ENCODE results near the gene DSG4.

The DSG4 gene

DNA sequence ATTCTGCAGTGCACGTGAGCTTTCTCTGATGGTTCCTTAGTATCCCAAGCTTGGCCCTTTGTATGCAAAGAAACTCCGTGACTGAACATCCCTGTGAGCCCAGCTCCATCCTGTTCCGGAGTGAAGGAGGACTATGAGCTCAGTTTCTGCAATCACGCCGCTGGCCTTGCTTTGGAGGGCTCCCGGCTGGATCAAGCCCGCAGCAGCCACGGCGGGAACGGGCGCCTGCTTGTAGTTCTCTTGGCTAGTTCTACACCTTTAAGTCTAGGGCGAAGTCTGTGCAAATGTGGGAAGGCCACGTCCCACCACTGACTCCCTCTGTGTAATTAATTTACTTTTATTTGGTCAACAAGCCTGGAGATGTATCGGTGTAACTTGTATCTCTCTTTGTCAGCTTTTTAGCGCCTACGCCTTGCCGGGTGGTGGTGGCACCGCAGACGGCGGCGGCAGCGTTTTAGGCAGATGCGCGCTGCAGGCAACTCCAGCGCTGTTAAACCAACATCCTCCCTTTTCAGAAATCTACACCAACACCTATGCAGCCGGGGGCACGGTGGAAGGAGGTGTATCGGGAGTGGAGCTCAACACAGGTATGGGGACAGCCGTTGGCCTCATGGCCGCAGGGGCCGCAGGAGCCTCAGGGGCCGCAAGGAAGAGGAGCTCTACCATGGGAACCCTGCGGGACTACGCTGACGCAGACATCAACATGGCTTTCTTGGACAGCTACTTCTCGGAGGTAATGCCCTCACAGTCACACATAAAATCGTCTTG, 34.3 kb downstream of the DSG4 start:
- no peak overlapping the region for H3K4me3 ChIP-seq (ENCODE audit: low read depth, low read length)
- TF ChIP-seq, protein P1, sequence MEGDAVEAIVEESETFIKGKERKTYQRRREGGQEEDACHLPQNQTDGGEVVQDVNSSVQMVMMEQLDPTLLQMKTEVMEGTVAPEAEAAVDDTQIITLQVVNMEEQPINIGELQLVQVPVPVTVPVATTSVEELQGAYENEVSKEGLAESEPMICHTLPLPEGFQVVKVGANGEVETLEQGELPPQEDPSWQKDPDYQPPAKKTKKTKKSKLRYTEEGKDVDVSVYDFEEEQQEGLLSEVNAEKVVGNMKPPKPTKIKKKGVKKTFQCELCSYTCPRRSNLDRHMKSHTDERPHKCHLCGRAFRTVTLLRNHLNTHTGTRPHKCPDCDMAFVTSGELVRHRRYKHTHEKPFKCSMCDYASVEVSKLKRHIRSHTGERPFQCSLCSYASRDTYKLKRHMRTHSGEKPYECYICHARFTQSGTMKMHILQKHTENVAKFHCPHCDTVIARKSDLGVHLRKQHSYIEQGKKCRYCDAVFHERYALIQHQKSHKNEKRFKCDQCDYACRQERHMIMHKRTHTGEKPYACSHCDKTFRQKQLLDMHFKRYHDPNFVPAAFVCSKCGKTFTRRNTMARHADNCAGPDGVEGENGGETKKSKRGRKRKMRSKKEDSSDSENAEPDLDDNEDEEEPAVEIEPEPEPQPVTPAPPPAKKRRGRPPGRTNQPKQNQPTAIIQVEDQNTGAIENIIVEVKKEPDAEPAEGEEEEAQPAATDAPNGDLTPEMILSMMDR (IDR thresholded peaks at IDR 0.05; ENCODE audit: low read depth, low read length): no peak

DNA sequence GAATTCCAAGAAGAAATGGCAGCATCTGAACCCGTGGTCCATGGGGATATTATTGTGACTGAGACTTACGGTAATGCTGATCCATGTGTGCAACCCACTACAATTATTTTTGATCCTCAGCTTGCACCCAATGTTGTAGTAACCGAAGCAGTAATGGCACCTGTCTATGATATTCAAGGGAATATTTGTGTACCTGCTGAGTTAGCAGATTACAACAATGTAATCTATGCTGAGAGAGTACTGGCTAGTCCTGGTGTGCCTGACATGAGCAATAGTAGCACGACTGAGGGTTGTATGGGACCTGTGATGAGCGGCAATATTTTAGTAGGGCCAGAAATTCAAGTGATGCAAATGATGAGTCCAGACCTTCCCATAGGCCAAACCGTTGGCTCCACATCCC, 36.6 kb downstream of the DSG4 start:
- TF ChIP-seq, protein P1 (IDR thresholded peaks at IDR 0.05; ENCODE audit: low read depth, low read length): no peak
- no peak overlapping the region for H3K4me3 ChIP-seq (ENCODE audit: low read depth, low read length)

DNA sequence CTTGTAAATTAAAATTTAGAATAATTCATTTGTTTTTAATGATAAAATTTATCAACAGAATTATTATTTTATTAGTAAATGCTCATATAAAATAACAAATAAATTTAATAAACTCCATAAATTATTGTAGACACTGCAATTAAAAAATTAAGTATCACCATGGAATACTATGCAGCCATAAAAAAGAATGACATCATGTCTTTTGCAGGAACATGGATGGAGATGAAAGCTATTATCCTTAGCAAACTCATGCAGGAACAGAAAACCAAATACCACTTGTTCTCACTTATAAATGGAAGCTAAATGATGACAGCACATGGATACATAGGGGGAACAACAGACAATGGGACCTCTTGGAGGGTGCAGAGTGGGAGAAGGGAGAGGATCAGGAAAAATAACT, 41.3 kb downstream of the DSG4 start:
- no peak overlapping the region for H3K4me3 ChIP-seq (ENCODE audit: low read depth, low read length)
- TF ChIP-seq, protein P1 (IDR thresholded peaks at IDR 0.05; ENCODE audit: low read depth, low read length): no peak

DNA sequence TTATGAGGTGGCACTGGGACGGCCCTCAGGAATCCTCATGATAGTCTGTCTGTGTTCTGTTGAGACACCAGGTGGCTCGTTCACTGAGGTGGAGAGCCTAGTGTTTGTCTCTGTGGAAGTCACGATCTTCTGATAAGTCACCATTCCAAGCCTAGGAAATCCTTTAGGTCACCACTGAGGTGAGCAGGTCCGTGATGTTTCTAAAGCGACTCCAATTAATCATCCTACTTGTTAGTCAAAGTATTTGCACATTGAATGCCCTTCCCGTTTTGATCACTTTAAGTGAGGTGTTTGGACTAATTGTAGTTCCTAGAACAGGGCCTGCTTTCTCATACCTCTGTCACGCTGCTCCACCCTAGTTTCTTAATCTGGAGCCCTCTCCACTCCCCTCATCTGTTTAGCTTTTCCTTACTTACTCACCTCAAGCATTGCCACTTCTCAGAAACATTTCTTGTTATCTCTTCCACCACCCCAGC, 42.9 kb downstream of the DSG4 start:
- H3K4me3 ChIP-seq (ENCODE audit: low read depth, low read length): no peak overlapping the region
- TF ChIP-seq, protein P1 (IDR thresholded peaks at IDR 0.05; ENCODE audit: low read depth, low read length): no peak

GRCh38 chr18:31420032-31420431, 43.5 kb downstream of the DSG4 start:
- H3K4me3 ChIP-seq (ENCODE audit: low read depth, low read length): no peak overlapping the region
- TF ChIP-seq, protein P1 (IDR thresholded peaks at IDR 0.05; ENCODE audit: low read depth, low read length): no peak

DNA sequence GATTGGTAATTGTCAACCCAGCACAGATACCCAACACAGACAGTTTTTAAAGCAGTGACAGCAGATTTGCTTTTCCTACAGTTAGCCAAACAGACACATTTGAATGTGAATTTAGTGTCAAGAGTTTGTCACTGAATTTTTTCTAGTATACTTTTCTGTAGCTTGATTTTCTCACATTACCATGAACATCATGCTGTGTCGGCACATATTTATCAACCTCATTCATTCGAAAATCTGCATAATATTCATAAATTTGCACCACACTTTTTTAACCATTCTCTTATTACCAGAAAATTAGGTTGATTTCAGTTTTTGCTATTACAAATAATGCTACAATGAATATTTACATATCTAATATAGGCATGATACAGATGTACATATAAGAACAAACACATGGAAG, 43.9 kb downstream of the DSG4 start:
- TF ChIP-seq, protein P1 (IDR thresholded peaks at IDR 0.05; ENCODE audit: low read depth, low read length): no peak
- H3K4me3 ChIP-seq (ENCODE audit: low read depth, low read length): no peak overlapping the region

DNA sequence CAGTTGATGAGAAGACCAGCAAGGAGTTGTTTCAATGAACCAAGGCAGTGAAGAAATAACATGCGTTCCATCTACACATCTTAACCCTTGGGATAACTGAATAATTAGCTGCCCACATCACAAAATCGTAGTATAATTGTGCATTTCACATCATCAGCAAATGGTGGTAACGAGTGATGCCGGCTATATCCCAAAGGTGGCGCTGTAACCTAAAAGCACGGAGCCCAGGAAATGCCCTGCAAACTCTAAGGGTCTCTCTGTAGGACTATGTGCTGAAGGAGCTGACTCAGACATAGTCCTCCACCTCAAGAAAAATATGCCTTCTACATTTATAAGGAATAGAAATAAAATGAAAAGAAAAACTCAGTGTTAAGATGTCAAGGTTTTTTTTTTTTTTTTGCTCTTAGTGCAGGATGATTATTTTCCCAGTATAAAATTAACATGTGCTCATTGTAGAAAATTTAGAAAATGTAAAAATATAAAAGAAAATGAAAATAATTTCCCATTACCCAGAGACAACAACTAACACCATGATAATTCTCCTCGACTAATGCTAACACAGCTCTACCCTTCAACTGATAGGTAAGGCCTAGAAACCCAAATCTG, 47.9 kb downstream of the DSG4 start:
- no peak overlapping the region for H3K4me3 ChIP-seq (ENCODE audit: low read depth, low read length)
- TF ChIP-seq, protein P1 (IDR thresholded peaks at IDR 0.05; ENCODE audit: low read depth, low read length): no peak

Measured in WI38 (cell line).